ENCODE measurements around the gene TSLP. TPM values are rescaled to one million over a fixed set of nuclear protein-coding genes. Genes with fewer than 3 reads are reported as not detected.

TSLP gene
- total RNA-seq, 4 donors from 2014 or later, result 0.30 to 0.64 (median 0.48) TPM

DNA sequence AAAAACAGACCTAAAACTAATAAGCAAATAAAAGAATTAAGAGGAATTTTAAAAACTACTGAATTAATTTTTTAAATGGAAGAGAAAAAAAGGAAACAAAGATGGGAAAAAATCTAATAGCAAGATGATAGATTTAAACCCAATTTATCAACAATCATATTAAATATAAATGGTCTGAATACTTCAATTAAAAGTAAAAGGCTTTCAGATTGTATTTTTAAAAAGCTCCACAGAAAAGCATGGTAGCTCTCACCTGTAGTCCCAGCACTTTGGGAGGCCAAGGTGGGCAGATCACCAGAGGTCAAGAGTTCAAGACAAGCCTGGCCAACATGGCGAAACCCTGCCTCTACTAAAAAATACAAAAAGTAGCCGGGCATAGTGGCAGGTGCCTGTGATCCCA is 11.3 kb upstream of the TSLP start:
- TF ChIP-seq, protein P1, sequence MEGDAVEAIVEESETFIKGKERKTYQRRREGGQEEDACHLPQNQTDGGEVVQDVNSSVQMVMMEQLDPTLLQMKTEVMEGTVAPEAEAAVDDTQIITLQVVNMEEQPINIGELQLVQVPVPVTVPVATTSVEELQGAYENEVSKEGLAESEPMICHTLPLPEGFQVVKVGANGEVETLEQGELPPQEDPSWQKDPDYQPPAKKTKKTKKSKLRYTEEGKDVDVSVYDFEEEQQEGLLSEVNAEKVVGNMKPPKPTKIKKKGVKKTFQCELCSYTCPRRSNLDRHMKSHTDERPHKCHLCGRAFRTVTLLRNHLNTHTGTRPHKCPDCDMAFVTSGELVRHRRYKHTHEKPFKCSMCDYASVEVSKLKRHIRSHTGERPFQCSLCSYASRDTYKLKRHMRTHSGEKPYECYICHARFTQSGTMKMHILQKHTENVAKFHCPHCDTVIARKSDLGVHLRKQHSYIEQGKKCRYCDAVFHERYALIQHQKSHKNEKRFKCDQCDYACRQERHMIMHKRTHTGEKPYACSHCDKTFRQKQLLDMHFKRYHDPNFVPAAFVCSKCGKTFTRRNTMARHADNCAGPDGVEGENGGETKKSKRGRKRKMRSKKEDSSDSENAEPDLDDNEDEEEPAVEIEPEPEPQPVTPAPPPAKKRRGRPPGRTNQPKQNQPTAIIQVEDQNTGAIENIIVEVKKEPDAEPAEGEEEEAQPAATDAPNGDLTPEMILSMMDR (IDR thresholded peaks at IDR 0.05), result no peak
- TF ChIP-seq POLR2A (IDR thresholded peaks at IDR 0.05), result no peak
- intact Hi-C loops (cut with DNase I; ENCODE audit: low total_unique reads), result loop anchor here (10.0 kb wide), 1 partner anchor 305 kb away; no protein-coding TSS in a partner anchor
- WGBS, 2 donors, result 92 to 96% methylated on average over 2 of the region's 2 CpGs
- no peak overlapping the region for H3K4me3 ChIP-seq (ENCODE audit: low read depth, poor library complexity, severe bottlenecking)
- no peak for DNase-seq (ENCODE audit: low spot score in 2 of 2)

DNA sequence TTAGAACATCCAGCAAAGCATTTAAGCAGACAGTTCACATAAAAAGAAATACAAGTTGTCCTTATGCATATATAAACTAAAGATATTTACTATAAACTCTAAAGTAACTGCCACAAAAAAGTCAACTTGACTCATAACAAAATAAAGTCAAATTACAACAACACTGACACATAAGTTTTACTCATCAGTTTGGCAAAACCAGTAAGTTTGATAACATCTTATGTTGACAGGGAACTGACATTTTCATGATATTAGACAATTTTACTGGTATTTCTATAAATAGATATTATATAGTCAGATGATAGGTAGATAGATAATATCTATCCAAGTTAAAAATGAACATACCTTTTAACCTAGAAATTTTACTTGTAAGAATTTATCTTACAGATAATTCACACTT is 9.9 kb upstream of the TSLP start:
- intact Hi-C loops (cut with DNase I; ENCODE audit: low total_unique reads), result loop anchor here (10.0 kb wide), 1 partner anchor 307 kb away; no protein-coding TSS in a partner anchor
- no peak for DNase-seq (ENCODE audit: low spot score in 2 of 2)
- TF ChIP-seq POLR2A (IDR thresholded peaks at IDR 0.05), result no peak
- TF ChIP-seq, protein P1 (IDR thresholded peaks at IDR 0.05), result no peak

GRCh38 chr5:111063709-111064322 is 7.7 kb upstream of the TSLP start:
- TF ChIP-seq, protein P1 (IDR thresholded peaks at IDR 0.05), result no peak
- TF ChIP-seq POLR2A (IDR thresholded peaks at IDR 0.05), result no peak
- intact Hi-C loops (cut with DNase I; ENCODE audit: low total_unique reads), result loop anchor here (10.0 kb wide), 1 partner anchor 309 kb away; no protein-coding TSS in a partner anchor
- WGBS, 2 donors, result 20 to 31% methylated on average over 3 of the region's 3 CpGs
- DNase-seq (ENCODE audit: low spot score in 2 of 2), result no peak
- no peak overlapping the region for H3K4me3 ChIP-seq (ENCODE audit: low read depth, poor library complexity, severe bottlenecking)

More for the DNA sequence above, 9.9 kb upstream of the TSLP start:
- H3K4me3 ChIP-seq (ENCODE audit: low read depth, poor library complexity, severe bottlenecking), result no peak overlapping the region

- TF ChIP-seq, protein P1 (IDR thresholded peaks at IDR 0.05), result no peak
- TF ChIP-seq POLR2A (IDR thresholded peaks at IDR 0.05), result no peak
- intact Hi-C loops (cut with DNase I; ENCODE audit: low total_unique reads), result loop anchor here (10.0 kb wide), 1 partner anchor 312 kb away; no protein-coding TSS in a partner anchor
- H3K4me3 ChIP-seq (ENCODE audit: low read depth, poor library complexity, severe bottlenecking), result no peak overlapping the region
- no peak for DNase-seq (ENCODE audit: low spot score in 2 of 2)
- 56 to 75% methylated on average over 2 of the region's 2 CpGs for WGBS, 2 donors
Measured at GRCh38 chr5:111066261-111066938, 5.1 kb upstream of the TSLP start.

GRCh38 chr5:111068213-111068612 is 3.3 kb upstream of the TSLP start:
- 41 to 73% methylated on average over 2 of the region's 2 CpGs for WGBS, 2 donors
- intact Hi-C loops (cut with DNase I; ENCODE audit: low total_unique reads), result loop anchor here (10.0 kb wide), 1 partner anchor 313 kb away; no protein-coding TSS in a partner anchor
- DNase-seq (ENCODE audit: low spot score in 2 of 2), result no peak
- H3K4me3 ChIP-seq (ENCODE audit: low read depth, poor library complexity, severe bottlenecking), result no peak overlapping the region
- TF ChIP-seq POLR2A (IDR thresholded peaks at IDR 0.05), result no peak
- TF ChIP-seq, protein P1 (IDR thresholded peaks at IDR 0.05), result no peak
